Lower leg skin (tissue), 4 donors: Measurements from ENCODE around the gene NCOA3. TPM values are rescaled to one million over a fixed set of nuclear protein-coding genes. Genes with fewer than 3 reads are reported as not detected.
"Not testable (repeated sequence)": the region's sequence is repeated elsewhere in the genome, so short reads cannot be mapped to it uniquely, and the experiment has no call there.

Source experiments
- DNase-seq, 2 donors: peaks; one replicate each; pipeline ENCODE4 v3.0.0-alpha.2; 2019; ENCODE audit warnings: low spot score in 2 of 2
- H3K4me3 ChIP-seq: fragments of 200-600 bp; sonication (generic); 2 replicates; pipeline ENCODE4 v1.5.1; 2017; ENCODE audit warnings: mild to moderate bottlenecking, low read depth; ENCODE audit not compliant: poor library complexity, severe bottlenecking
- CTCF ChIP-seq, 3 donors: fragments of 450-650 bp; IDR thresholded peaks; one replicate each; pipeline ENCODE4 v1.5.1; 2016; ENCODE audit warnings: antibody characterized with exemption in 3 of 3, mild to moderate bottlenecking in 3 of 3, moderate library complexity in 2 of 3
- POLR2A ChIP-seq, 2 donors: fragments of 450-650 bp; IDR thresholded peaks; one replicate each; pipeline ENCODE4 v1.6.1; 2016 to 2017; ENCODE audit warnings: antibody characterized with exemption in 2 of 2, mild to moderate bottlenecking in 1 of 2, moderate library complexity in 1 of 2
- WGBS, 2 donors: methylation state at CpG; one replicate each; pipeline ENCODE4 v1.1.5; 2018; 5-methylcytosine and 5-hydroxymethylcytosine counted together
- intact Hi-C: fragments of 100-400 bp; cut with DNase I; formaldehyde crosslinking; loops from one replicate; pipeline ENCODE4 v1.15.0; 2023; ENCODE audit warnings: low total_unique reads
- total RNA-seq, 4 donors: library from RNA; depleted of rRNA; stranded (reverse); fragments of >200 nt; gene quantifications; one replicate each; pipeline ENCODE4 v1.1.0, GENCODE V29; 2016

The NCOA3 gene
- total RNA-seq, 4 donors from 2014 or later, result 43.6 to 55.0 (median 49.5) TPM

DNA sequence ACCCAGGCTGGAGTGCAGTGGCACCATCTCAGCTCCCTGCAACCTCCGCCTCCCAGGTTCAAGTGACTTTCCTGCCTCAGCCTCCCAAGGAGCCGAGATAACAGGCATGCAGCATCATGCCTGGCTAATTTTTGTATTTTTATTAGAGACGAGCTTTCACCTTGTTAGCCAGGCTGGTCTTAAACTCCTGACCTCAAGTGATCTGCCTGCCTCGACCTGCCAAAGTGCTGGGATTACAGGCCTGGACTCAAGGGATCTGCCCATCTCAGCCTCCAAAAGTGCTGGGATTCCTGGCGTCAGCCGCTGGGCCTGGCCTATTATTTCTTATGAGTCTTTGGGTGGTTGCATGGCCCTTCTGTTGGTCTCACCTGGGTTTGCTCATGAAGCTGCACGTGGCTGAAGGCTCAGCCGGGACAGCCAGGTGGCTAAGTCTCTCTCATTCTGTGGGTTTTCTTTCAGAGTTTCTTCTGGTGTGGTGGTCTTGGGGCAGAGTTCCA, 45.6 kb upstream of the NCOA3 start:
- DNase-seq, result no peak
- no peak overlapping the region for H3K4me3 ChIP-seq
- intact Hi-C loops, result no loop called here
- WGBS, 2 donors, result 70 to 71% methylated on average over 8 of the region's 8 CpGs
- TF ChIP-seq CTCF (IDR thresholded peaks at IDR 0.05) (no peak), POLR2A (IDR thresholded peaks at IDR 0.05) (no peak)

DNA sequence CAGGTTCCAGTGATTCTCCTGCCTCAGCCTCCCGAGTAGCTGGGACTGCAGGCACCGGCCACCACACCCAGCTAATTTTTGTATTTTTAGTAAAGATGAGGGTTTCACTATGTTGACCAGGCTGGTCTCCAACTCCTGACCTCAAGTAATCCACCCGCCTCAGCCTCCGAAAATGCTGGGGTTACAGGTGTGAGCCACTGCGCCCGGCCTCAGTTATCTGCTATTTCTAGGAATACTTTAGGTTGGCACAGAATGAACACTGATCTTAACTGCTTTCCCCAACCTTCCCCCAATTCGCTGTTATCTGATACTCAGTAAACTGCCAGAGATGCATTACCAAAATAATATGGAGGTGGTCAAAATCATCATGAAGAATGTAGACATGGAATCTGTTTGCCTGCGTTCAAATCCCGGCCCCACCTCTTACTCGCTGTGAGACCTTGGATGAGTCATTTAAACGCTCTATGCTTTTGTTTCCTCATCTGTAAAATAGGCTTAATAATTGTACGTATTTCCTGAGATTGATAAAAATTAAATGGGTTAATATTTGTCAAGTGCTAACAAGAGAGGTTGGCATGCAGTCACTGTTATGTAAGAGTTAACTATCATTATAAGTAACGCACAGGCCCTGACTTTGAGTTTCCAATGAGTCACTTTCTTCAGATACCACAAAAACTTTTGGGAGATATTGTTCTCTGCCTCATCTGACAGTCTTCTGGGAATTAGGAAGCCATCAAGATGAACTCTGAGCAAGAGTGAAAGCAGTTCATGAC, 44.5 kb upstream of the NCOA3 start:
- WGBS, 2 donors, result 73% methylated on average over 13 of the region's 13 CpGs
- intact Hi-C loops, result no loop called here
- no peak for DNase-seq
- TF ChIP-seq POLR2A (IDR thresholded peaks at IDR 0.05) (no peak), CTCF (IDR thresholded peaks at IDR 0.05) (no peak)
- no peak overlapping the region for H3K4me3 ChIP-seq

- DNase-seq, result not testable (repeated sequence)
Observed at GRCh38 chr20:47458280-47459050, 43.2 kb upstream of the NCOA3 start.

GRCh38 chr20:47459344-47460073, 42.2 kb upstream of the NCOA3 start:
- intact Hi-C loops, result no loop called here
- WGBS, 2 donors, result 86 to 95% methylated on average over 9 of the region's 9 CpGs
- TF ChIP-seq CTCF (IDR thresholded peaks at IDR 0.05) (no peak), POLR2A (IDR thresholded peaks at IDR 0.05) (no peak)
- H3K4me3 ChIP-seq, result no peak overlapping the region
- DNase-seq, result no peak

More at GRCh38 chr20:47458280-47459050, 43.2 kb upstream of the NCOA3 start:
- 93 to 96% methylated on average over 8 of the region's 8 CpGs for WGBS, 2 donors
- H3K4me3 ChIP-seq, intact Hi-C loops: not testable (repeated sequence)

DNA sequence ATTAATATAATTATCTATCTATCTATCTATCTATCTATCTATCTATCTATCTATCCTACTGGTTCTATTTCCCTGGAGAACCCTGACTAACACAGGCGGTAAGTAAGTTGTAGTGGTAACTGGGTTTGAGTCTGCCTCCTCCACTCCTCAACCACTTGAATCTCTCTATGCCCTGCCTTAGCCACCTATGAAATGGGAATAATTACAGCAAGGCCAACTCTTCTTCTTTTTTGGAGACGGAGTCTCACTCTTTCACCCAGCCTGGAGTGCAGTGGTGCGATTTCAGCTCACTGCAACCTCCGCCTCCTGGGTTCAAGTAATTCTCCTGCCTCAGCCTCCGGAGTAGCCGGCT, 41.0 kb upstream of the NCOA3 start:
- DNase-seq, intact Hi-C loops, H3K4me3 ChIP-seq: not testable (repeated sequence)
- WGBS, 2 donors, result 96 to 98% methylated on average over 6 of the region's 6 CpGs

GRCh38 chr20:47461120-47461685, 40.5 kb upstream of the NCOA3 start:
- TF ChIP-seq POLR2A (IDR thresholded peaks at IDR 0.05), result no peak
- no peak for TF ChIP-seq CTCF (IDR thresholded peaks at IDR 0.05)
- no peak overlapping the region for H3K4me3 ChIP-seq
- no peak for DNase-seq
- WGBS, 2 donors, result 85% methylated on average over 5 of the region's 5 CpGs
- intact Hi-C loops, result no loop called here

DNA sequence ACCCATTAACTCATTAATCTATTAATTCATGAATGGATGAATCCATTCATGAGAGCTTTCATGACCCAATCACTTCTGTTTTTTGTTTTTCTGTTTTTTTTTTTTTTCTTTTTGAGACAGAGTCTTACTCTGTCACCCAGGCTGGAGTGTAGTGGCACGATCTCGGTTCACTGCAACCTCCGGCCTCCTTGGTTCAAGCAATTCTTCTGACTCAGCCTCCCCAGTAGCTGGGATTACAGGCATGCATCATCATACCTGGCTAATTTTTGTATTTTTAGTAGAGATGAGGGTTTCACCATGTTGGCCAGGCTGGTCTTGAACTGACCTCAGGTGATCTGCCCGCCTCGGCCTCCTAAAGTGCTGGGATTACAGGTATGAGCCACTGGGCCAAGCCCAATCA, 39.8 kb upstream of the NCOA3 start:
- DNase-seq, intact Hi-C loops, H3K4me3 ChIP-seq: not testable (repeated sequence)
- 95 to 98% methylated on average over 5 of the region's 5 CpGs for WGBS, 2 donors
